ENCODE measurements around the gene GIPC2.

GRCh38 chr1:78136680-78137079, 90.9 kb downstream of the GIPC2 start:
- TF ChIP-seq POLR2AphosphoS5 (IDR thresholded peaks at IDR 0.05; ENCODE audit: low read depth, low read length): no peak
- TF ChIP-seq POLR2A (IDR thresholded peaks at IDR 0.05; ENCODE audit: low read depth, low read length): no peak
- no peak for TF ChIP-seq TAF1 (IDR thresholded peaks at IDR 0.05; ENCODE audit: low read depth, low read length)
- TF ChIP-seq PAX5 (IDR thresholded peaks at IDR 0.05; ENCODE audit: insufficient read depth, low read length, severe bottlenecking): no peak
- TF ChIP-seq POU2F2 (IDR thresholded peaks at IDR 0.05; ENCODE audit: low read depth, low read length): no peak

Measured in GM12891 (cell line).